ENCODE measurements around the gene C11orf16. TPM values are rescaled to one million over a fixed set of nuclear protein-coding genes. Genes with fewer than 3 reads are reported as not detected.

Gene C11orf16
- total RNA-seq, 1 donor from 2014 or later = not detected

Other genes starting within 250 kb of the C11orf16 start
- gene AKIP1, start 21.8 kb downstream of the C11orf16 start, total RNA-seq = 15.7 and 16.5 TPM in 2 replicates
- gene ASCL3, start 10.1 kb upstream of the C11orf16 start, total RNA-seq = not detected in 2 replicates
- 20.4 and 21.2 TPM in 2 replicates for gene TMEM9B, start 31.5 kb upstream of the C11orf16 start, total RNA-seq
- gene NRIP3, start 71.1 kb upstream of the C11orf16 start, total RNA-seq = 0.33 and 0.65 TPM in 2 replicates
- 1.2 and 1.4 TPM in 2 replicates for gene SCUBE2, start 158.7 kb upstream of the C11orf16 start, total RNA-seq